Left cardiac atrium (tissue), 4 donors: Measurements from ENCODE around the gene ZNF853. TPM values are rescaled to one million over a fixed set of nuclear protein-coding genes. Genes with fewer than 3 reads are reported as not detected.
"Not testable (repeated sequence)": the region's sequence is repeated elsewhere in the genome, so short reads cannot be mapped to it uniquely, and the experiment has no call there.

ENCODE experiments used
- ATAC-seq, 2 donors: fragments of 200-7000 bp; cut with Tn5 transposase; one replicate each; pipeline ENCODE4 v1.9.1; 2020; ENCODE audit warnings: mild to moderate bottlenecking in 2 of 2, moderate library complexity in 2 of 2
- DNase-seq: peaks from one replicate; pipeline ENCODE4 v3.0.0-alpha.2; 2020
- intact Hi-C, 2 donors: fragments of 100-400 bp; cut with DNase I; formaldehyde crosslinking; loops; one replicate each; pipeline versions ENCODE4 v1.14.1 to v1.15.1; 2022 to 2023
- long read RNA-seq: library from polyadenylated mRNA; unstranded; transcript quantifications from one replicate; pipeline ENCODE4 v2.0.0, GENCODE V29; 2021
- total RNA-seq, 2 donors: library from RNA; stranded (reverse); fragmentation: NEBNext Ultra II Directional; extraction: Animal tissue kit (Norgen Biotek cat#: 25700); gene quantifications; one replicate each; pipeline ENCODE4 v1.2.1, GENCODE V29; 2021
- donor health status: DM: no; HTN: yes; CAD: no.
- donor health status: DM: no; HTN: yes; CAD: no; lungs with severe emphysema.
- donor health status: DM: yes; HTN: yes; CAD: no.
- donor health status: Dilated cardiomyopathy.

Gene ZNF853
- 10 to 100 TPM; 12.6 to 12.8 TPM for total RNA-seq
- long read RNA-seq, partial matches to known transcripts = 0 of 3 reads
- long read RNA-seq, other reads (novel, unspliced or antisense) = 3 of 3 reads

DNA sequence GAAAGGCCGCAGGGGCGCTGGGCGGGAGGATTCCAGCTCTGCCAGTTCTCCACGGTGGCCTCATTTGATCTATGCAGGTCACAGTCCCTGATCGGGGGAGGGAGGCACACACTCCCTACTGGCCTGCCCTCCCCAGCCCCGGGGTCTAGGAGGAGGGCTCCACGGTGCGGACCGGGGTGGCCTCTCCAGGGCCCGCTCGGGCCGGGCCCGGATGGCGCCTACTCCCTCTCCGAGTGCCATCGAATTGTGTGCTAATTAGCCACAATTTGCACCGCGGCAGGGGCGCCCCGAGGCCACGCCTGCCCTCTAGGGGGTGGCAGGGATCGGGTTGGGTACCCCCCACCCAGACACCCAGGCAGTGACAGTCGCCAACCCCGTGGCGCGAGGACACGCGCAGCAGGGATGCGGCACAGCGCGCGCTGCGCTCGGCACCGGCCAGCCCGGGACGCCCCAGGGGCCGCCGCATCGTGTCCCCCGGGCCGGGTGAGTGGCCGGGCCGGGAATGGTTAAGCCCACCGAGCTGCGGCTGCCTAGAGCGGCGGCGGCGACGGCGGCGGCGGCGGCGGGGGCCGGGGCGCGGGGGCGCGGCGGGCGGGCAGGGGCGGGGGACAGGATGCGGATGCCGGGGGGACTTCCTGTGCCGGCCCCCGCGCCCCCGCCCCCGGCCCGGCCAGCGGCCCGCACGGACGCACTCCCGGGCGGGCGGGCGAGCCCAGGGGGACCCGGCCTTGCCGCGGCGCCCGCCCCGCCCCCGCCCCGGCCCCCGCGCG lies at the start of gene ZNF853:
ZNF853 (plus strand) TSS at position 658 of the 770 bp plus-strand sequence. CDS start 565 bp downstream, outside the sequence.
- intact Hi-C loops = no loop called here
- peak; percentile 38 for DNase-seq
- peak; percentile 50 to 82 for ATAC-seq

DNA sequence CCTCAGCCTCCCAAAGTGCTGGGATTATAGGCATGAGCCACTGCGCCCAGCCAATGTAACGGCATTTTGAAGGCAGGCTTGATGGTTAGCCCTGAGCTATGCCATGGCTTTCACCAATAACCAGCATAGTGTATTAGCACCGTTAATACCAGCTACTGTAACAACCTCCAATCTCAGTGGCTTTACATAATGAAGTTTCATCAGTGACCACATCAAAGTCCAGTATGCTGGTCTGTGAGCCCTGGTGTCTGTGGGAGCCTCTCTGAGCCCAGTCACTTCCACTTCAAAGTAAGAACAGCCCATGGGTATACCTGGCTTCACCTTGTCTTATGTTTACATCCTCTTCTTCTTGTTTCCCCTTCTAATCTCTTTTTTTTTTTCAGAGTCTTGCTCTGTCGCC lies 49.8 kb upstream of the ZNF853 start:
- intact Hi-C loops = no loop called here
- DNase-seq (no peak), ATAC-seq (no peak)

DNA sequence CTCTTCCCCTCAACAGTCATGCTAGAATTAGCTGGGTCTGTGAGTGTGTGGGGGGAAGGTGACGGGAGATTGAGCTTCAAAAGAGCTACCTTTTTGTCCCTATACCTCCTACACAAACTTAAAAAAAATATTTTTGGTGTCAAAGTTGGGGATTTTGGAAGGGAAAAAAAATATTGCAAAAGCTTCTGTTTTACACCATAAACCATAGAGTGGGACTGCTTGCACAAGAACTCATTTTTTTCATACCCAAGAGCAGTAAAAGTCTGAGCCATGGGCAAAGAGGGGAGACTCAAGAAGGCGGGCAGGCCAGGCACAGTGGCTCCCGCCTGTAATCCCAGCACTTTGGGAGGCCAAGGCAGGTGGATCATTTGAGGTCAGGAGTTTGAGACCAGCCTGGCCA lies 47.5 kb upstream of the ZNF853 start:
- intact Hi-C loops = no loop called here
- DNase-seq = no peak
- ATAC-seq = no peak

DNA sequence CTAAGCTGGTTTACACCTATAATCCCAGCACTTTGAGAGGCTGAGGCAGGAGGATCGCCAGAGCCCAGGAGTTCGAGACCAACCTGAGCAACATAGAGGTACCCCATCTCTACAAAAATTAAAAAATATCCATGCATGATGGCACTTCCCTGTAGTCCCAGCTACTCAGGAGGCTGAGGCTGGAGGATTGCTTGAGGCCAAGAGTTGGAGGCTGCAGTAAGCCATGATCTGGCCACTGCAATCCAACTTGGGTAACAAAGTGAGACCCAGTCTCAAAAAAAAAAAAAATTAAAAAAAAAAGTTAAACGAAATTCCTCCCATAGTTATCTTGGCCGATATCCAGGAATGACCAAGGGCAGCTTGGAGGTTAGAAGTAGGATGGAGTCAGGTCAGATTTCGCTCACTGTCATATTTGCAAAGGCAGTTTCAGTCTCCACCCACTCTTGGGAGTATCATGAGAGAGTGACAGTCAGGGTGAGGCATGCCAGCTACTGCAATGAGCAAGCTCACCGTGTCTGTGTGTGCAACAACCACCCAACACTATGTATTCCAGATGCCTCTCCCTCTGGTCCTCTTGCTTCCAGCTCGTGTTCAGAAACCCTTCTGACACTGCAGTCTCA lies 44.1 kb upstream of the ZNF853 start:
- intact Hi-C loops = no loop called here

DNA sequence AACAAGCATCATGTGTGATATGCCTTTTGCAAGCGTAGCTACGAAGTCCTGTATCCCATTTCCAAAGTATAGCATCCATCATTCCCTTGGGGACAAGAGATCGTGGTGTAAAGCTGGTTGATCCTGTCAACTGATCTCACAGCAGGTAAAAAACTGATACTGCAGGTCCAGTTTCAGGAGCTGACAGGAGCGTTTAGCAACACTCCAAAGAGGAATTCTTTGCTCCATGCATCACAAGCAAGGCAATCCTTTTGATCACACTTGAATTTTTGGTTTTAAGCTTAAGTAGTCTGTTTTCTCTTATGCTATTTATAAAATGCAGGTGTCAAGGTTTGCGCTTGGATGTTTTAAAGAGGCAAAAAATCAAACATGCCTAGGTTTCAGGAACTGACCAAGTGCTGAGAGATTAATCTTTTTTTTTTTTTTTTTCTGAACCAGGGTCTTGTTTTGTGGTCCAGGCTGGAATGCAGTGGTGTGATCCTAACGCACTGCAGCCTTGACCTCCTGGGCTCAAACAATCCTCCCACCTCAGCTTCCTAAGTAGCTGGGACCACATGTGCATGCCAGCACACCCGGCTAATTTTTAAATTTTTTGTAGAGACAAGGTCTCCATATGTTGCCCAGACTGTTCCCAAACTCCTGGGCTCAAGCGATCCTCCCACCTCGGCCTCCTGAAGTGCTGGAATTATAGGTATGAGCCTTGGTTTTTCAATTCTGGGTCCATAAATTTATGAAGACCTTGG lies 40.0 kb upstream of the ZNF853 start:
- ATAC-seq (no peak), DNase-seq (no peak)
- intact Hi-C loops = no loop called here

More for the DNA sequence above, 44.1 kb upstream of the ZNF853 start:
- no peak for DNase-seq
- ATAC-seq = no peak

DNA sequence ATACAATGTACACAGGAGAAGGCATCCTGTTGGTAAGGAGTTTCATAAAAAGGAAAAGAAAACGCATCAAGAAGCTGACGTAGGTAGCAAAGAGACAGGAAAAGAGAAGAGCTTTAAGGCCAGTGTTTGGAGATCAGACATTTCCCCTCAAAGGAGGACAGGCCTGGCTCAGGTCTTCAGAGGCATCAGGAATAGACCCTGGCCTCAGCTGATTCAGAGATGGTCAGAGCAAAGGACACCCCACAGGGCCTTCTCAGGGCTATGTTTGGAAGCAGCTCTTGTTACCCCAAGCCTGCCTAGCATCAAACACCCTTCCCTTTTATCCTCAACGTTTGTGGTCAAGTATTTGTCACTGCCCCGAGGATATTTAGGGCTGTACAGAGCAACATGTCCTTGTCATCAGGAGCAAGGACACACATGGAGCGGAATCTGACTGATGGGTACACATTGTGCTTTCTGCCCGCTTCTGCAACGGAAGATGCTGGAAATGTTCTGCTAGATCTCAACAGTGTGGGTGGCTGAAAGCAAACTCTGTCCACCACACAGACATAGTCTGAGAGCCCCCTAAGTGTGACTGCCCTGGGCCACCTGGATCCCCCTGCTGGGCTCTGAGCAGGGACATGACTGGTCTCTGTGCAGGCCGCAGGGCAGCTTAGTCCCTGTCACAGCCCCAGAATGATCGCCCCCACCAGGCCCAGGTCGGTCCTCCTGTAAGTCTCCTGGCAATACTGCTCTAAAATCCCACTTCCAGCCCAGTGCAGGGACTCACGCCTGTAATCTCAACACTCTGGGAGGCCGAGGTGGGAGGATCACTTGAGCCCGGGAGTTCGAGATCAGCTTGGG lies 39.2 kb upstream of the ZNF853 start:
- intact Hi-C loops = no loop called here

DNA sequence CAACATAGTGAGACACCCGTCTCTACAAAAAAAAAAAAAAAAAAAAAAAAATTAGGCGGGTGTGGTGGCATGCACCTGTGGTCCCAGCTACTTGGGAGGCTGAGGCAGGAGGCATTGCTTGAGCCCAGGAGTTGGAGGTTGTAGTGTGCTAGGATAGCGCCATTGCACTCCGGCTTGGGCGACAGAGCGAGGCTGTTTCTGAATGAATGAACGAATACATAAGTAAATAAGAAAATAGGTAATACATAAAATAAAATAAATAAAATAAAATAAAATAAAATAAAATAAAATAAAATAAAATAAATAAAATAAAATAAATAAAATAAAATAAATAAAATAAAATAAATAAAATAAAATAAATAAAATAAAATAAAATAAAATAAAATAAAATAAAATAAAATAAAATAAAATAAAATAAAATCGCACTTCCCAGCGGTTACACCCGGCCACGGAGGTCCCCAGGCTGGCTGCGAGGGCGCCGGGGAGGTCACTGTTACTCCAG lies 38.5 kb upstream of the ZNF853 start:
- intact Hi-C loops, ATAC-seq, DNase-seq: not testable (repeated sequence)

More for the DNA sequence above, 39.2 kb upstream of the ZNF853 start:
- no peak for ATAC-seq
- DNase-seq = peak; percentile 24

DNA sequence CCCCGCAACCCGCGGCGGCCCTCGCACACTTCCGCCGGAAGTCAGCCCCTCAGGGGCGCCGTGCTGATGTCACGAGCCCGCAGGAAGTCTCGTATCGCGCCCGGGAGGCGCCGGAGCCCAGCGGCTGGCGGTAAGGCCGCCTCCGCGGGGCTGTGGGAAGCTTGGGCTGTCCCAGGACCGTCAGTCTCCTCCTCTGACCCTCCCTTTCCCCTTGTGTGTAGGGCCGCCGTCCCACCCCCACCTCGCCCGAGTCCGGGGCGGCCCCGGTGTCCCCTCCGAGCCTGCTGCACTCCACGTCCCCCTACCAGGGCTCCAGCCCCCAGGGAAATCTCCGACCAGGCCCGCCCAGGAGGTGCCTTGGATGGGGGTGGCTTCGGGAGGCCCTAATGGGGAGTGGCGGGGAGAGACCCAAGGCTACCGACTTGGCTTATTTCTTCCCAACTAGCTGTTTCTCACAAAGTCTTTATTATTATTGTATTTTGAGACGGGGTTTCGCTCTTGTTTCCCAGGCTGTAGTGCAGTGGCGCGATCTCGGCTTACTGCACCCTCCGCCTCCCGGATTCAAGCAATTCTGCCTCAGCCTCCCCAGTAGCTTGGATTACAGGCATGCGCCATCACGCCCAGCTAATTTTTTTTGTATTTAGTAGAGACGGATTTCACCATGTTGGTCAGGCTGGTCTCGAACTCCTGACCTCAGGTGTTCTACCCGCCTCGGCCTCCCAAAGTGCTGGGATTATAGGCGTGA lies 37.9 kb upstream of the ZNF853 start, which contains the start of gene ZDHHC4:
ZDHHC4 (plus strand) TSS at position 86 of the 745 bp plus-strand sequence. CDS start 3,108 bp downstream, outside the sequence.
- intact Hi-C loops = no loop called here
- ATAC-seq = peak; percentile 98 to 99
- peak; percentile 95 for DNase-seq

DNA sequence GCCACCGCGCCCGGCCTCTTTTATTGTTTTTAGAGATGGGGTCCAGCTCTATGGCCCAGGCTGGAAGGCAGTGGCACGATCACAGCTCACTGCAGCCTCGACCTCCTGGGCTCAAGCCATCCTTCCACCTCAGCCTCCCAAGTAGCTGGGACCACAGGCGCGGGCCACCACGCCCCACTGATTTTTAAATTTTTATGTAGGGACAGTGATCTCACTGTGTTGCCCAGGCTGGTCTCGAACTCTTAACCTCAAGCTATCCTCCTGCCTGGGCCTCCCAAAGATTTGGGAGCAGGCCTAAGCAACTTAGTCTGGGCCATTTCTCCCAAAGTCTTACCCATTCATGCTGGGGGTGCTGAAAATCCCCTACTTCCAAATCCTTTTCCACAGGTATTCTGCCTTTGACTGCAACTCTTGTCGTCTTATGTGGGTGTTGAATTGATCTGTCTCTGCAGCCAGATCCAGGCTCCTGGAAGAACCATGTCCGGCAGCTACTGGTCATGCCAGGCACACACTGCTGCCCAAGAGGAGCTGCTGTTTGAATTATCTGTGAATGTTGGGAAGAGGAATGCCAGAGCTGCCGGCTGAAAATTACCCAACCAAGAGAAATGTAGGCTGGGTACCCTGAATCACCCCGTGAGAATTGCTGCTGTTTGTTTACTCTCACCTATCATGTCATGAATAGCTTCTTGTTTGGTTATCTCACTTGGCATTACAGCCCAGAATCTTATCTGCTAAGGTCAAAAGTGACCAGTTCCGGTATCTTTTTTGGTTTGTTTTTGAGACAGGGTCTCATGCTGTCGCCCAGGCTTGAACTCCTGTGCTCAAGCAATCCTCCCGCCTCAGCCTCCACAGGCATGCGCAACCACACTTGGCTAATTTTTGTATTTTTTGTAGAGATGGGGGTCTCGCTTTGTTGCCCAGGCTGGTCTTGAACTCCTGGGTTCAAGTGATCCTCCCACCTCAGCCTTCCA lies 37.0 kb upstream of the ZNF853 start:
- DNase-seq (no peak), ATAC-seq (no peak)
- intact Hi-C loops = no loop called here

DNA sequence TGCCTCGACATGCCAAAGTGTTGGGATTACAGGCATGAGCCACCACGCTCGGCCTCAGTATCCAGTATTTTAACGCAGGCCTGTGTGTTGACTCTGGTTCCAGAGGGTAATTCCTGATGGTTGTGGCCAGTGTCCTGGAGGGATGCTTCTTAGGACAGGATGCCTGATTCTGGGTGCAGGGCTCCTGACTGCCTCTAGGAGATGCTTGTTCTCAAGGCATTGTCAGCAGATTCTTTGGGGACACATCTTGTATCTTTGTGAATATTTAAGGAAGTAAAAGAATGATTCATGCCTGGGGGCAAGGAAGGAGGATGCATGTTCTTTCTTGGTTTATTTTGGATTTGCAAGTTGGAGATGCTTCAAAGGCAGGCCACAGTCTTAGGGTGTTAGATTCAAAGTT lies 36.0 kb upstream of the ZNF853 start:
- DNase-seq (no peak), ATAC-seq (no peak)
- intact Hi-C loops = no loop called here

DNA sequence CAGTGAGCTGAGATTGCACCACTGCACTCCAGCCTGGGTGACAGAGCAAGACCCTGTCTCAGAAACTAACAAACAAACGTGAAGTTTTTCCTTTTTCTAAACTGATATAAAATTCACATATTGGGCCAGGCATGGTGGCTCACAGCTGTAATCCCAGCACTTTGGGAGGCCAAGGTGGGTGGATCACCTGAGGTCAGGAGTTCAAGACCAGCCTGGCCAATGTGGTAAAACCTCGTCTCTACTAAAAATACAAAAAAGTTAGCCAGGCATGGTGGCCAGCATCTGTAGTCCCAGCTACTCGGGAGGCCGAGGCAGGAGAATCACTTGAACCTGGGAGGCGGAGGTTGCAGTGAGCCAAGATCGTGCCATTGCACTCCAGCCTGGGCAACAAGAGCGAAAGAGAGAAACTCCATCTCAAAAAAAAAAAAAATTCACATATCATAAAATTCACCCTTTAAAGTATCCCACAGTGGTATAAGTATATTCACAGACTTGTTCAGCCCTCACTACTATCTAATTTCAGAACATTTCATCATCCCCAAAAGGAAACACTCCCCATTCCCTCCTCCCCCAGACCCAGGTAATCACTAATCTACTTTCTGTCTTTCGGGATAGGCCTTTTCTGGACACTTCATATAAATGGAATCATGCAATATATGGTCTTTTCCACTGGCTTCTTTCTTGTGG lies 29.5 kb upstream of the ZNF853 start:
- DNase-seq, intact Hi-C loops, ATAC-seq: not testable (repeated sequence)

DNA sequence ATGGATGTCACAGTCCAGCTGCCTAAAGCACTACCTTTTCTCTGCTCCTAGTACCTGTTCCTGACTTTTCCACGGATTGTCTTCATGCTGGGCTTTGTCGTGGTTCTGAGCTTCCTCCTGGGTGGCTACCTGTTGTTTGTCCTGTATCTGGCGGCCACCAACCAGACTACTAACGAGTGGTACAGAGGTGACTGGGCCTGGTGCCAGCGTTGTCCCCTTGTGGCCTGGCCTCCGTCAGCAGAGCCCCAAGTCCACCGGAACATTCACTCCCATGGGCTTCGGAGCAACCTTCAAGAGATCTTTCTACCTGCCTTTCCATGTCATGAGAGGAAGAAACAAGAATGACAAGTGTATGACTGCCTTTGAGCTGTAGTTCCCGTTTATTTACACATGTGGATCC lies 26.8 kb upstream of the ZNF853 start:
- ATAC-seq = no peak
- intact Hi-C loops = no loop called here

DNA sequence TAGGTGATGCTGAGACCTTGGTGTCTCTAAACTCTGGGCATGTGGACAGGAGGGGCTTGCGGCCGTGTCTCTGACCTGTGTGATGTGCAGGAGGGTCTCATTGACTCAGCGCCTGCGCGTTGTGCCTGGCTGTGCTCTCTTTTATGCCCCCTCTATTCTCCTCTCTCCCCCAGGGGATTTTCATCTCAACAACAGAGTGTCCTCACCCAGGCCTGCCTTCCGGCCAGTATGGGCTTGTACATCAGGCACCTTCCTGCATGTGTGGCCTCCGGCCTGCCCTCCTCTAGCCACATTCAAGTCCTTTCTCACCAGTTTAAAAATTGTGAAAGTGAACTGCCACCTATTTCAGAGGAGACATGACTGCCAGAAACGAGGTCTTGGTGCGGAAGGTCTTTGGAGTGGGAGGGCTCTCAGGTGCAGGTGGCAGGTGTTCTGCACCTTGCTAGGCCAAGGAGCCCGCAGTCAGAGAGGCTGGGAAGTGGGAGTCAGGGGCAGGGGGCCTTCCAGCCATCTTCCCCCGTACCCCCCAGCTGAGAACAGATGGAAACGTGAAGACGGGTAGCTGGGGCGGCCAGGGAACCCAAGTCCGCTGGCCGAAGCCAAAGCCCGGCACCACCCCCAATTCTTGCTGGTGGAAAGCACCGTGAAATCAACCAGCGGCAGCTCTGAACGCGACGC lies 26.1 kb upstream of the ZNF853 start:
- intact Hi-C loops = no loop called here
- no peak for ATAC-seq
- DNase-seq = no peak

More for the DNA sequence above, 26.8 kb upstream of the ZNF853 start:
- DNase-seq = no peak

DNA sequence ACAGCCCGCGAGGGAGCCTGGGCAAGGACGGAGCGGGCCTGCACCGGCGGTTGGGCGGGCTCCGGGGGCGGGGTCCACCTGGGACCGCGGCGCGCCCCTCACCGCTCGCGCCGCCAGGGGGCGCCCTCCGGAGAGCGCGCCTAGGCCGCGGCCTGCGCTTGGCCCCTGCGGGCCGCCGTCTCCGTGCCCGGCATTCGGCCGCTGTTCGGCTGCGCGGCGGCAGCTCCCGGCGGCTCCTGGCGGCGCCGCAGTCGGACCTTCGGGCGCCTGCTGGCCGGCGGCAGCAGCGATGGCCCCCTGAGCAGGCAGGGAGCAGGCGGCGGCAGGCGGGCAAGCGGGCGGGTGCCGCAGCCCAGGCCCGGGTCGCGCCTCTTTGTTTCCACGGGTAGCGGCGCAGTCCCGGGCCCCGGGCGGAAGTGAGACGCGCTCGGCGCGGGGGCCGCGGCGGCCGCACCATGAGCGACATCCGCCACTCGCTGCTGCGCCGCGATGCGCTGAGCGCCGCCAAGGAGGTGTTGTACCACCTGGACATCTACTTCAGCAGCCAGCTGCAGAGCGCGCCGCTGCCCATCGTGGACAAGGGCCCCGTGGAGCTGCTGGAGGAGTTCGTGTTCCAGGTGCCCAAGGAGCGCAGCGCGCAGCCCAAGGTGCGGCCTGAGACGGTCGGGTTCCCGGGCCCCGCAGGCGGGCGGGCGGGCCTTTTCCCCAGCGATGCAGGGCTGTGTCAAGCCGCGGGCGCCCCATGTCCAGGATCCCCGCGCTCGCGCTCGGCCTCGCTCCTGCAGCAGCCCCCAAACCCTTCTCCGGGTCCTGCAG lies 25.4 kb upstream of the ZNF853 start, which contains the start of gene INTS15:
INTS15 (plus strand) TSS at position 193 of the 816 bp plus-strand sequence; CDS start at position 456, 263 bp downstream.
- ATAC-seq (peak; percentile 94 to 97), DNase-seq (peak; percentile 79)
- intact Hi-C loops = no loop called here

DNA sequence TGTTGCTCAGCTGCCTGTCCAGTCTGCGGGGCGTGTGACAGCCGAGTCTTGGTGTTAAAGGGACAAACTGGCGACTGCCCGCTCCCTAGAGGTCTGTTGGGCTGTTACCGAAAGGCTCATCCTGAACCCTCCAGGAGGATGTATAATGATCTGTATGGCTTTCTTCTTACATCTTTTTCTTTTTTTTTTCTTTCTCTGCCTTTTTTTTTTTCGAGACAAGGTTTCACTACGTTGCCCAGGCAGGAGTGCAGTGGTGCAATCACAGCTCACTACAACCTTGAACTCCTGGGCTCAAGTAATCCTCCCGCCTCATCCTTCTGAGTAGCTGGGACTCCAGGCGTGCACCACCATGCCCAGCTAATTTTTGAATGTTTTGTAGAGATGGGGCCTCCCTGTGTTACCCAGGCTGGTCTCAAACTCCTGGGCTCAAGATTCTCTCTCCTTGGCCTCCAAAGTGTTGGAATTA lies 24.7 kb upstream of the ZNF853 start:
- intact Hi-C loops = no loop called here
- DNase-seq (no peak), ATAC-seq (no peak)
